GM12878 (cell line): Measurements from ENCODE around the gene LRIG3.

Experiments used
- CBX5 ChIP-seq: sonication (generic); IDR thresholded peaks from 2 replicates; pipeline ENCODE4 v1.6.1; 2016; ENCODE audit warnings: low read depth, moderate library complexity, mild to moderate bottlenecking, inconsistent platforms
- JUNB ChIP-seq: IDR thresholded peaks from 2 replicates; pipeline ENCODE4 v1.6.1; 2016; ENCODE audit warnings: antibody characterized with exemption, mild to moderate bottlenecking
- KDM1A ChIP-seq: fragments of 200-600 bp; sonication (generic); IDR thresholded peaks from 2 replicates; pipeline ENCODE4 v1.6.1; 2016; ENCODE audit warnings: borderline replicate concordance

- TF ChIP-seq CBX5 (no peak), JUNB (no peak), KDM1A (no peak)
These were observed 59.5 kb downstream of the LRIG3 start for GRCh38 chr12:58860788-58861240.
